ENCODE results near the gene FCN2.

GRCh38 chr9:134899168-134899567 is 18.6 kb downstream of the FCN2 start:
- TF ChIP-seq CTCF (optimal IDR thresholded peaks at IDR 0.05 in 1 of 3, IDR thresholded peaks at IDR 0.05 in 1 of 3, conservative IDR thresholded peaks at IDR 0.05 in 1 of 3; ENCODE audit: extremely low read depth in 1 of 3, insufficient read depth in 2 of 3, low read length in 3 of 3) (no peak), EZH2 (IDR thresholded peaks at IDR 0.05; ENCODE audit: low read length) (no peak)

Measured in keratinocyte (primary cell).